Measurements from ENCODE around the gene NRG2.
A peak's percentile ranks its signal among the peaks of the same experiment; 100 is the strongest.

NRG2 gene

GRCh38 chr5:140042643-140043507 is at the start of gene NRG2:
Gene NRG2 (minus strand): TSS chr5:140043299.
- peak; percentile 62 for DNase-seq (ENCODE audit: low read depth)

- DNase-seq (ENCODE audit: low read depth) = no peak
Measured at GRCh38 chr5:140090251-140090650, 47.2 kb upstream of the NRG2 start.

- DNase-seq (ENCODE audit: low read depth) = no peak
Measured at GRCh38 chr5:140084541-140084940, 41.4 kb upstream of the NRG2 start.

- no peak for DNase-seq (ENCODE audit: low read depth)
Measured at GRCh38 chr5:140083650-140084049, 40.6 kb upstream of the NRG2 start.

- no peak for DNase-seq (ENCODE audit: low read depth)
Measured at GRCh38 chr5:140083120-140083519, 40.0 kb upstream of the NRG2 start.

GRCh38 chr5:140076788-140077187 is 33.7 kb upstream of the NRG2 start:
- DNase-seq (ENCODE audit: low read depth) = no peak

GRCh38 chr5:140076142-140076541 is 33.0 kb upstream of the NRG2 start:
- no peak for DNase-seq (ENCODE audit: low read depth)

- peak; percentile 44 for DNase-seq (ENCODE audit: low read depth)
Measured at GRCh38 chr5:140075371-140075770, 32.3 kb upstream of the NRG2 start.

- DNase-seq (ENCODE audit: low read depth) = peak; percentile 31
Measured at GRCh38 chr5:140073296-140073695, 30.2 kb upstream of the NRG2 start.

GRCh38 chr5:140072812-140073211 is 29.7 kb upstream of the NRG2 start:
- DNase-seq (ENCODE audit: low read depth) = no peak

GRCh38 chr5:140060816-140061215 is 17.7 kb upstream of the NRG2 start:
- no peak for DNase-seq (ENCODE audit: low read depth)

GRCh38 chr5:140058212-140058932 is 15.3 kb upstream of the NRG2 start:
- no peak for DNase-seq (ENCODE audit: low read depth)

- DNase-seq (ENCODE audit: low read depth) = no peak
Measured at GRCh38 chr5:140056880-140057279, 13.8 kb upstream of the NRG2 start.

- no peak for DNase-seq (ENCODE audit: low read depth)
Measured at GRCh38 chr5:140055152-140055551, 12.1 kb upstream of the NRG2 start.

GRCh38 chr5:140054086-140054689 is 11.1 kb upstream of the NRG2 start:
- no peak for DNase-seq (ENCODE audit: low read depth)

GRCh38 chr5:140051950-140052349 is 8.9 kb upstream of the NRG2 start:
- DNase-seq (ENCODE audit: low read depth) = no peak

GRCh38 chr5:140049713-140050112 is 6.6 kb upstream of the NRG2 start:
- DNase-seq (ENCODE audit: low read depth) = no peak

GRCh38 chr5:140049205-140049604 is 6.1 kb upstream of the NRG2 start:
- no peak for DNase-seq (ENCODE audit: low read depth)

- peak; percentile 6 for DNase-seq (ENCODE audit: low read depth)
Measured at GRCh38 chr5:140044041-140044440, 942 bp upstream of the NRG2 start.

GRCh38 chr5:140043508-140043872 is 391 bp upstream of the NRG2 start:
- DNase-seq (ENCODE audit: low read depth) = no peak

- no peak for DNase-seq (ENCODE audit: low read depth)
Measured at GRCh38 chr5:140042393-140042642, 781 bp downstream of the NRG2 start.

GRCh38 chr5:140041492-140042392 is 1.4 kb downstream of the NRG2 start:
- DNase-seq (ENCODE audit: low read depth) = peak; percentile 80
